IMR-90 (cell line): ENCODE results near the gene EYS. TPM values are rescaled to one million over a fixed set of nuclear protein-coding genes. Genes with fewer than 3 reads are reported as not detected.

Experiments
- ATAC-seq: fragments of 200-7000 bp; cut with Tn5 transposase; 2 replicates; pipeline ENCODE4 v1.9.1; 2020; ENCODE audit warnings: low read depth, mild to moderate bottlenecking, moderate library complexity
- BruUV-seq: library from RNA; stranded (reverse); fragments of 400-500 nt; replicated peaks from 2 replicates; lab custom pipeline; 2021; lab: Mats Ljungman, UMichigan
- CTCF ChIA-PET: fragments of 300-600 bp; formaldehyde crosslinking; extraction: SDS; loops from one replicate; lab custom pipeline; 2021; ENCODE audit warnings: antibody characterized with exemption; lab: Yijun Ruan, JAX
- POLR2A ChIA-PET: fragments of 300-600 bp; sonication (Branson Sonifier 250); formaldehyde crosslinking; loops from one replicate; lab custom pipeline; 2022; ENCODE audit warnings: antibody characterized with exemption; ENCODE audit not compliant: unreplicated experiment; lab: Charles Lee
- DNase-seq: peaks from one replicate; pipeline ENCODE4 v3.0.0; 2013
- H2AFZ ChIP-seq: replicated peaks from 2 replicates; pipeline ENCODE3; 2013; ENCODE audit warnings: low read length, mild to moderate bottlenecking; ENCODE audit not compliant: poor library complexity
- H2AK5ac ChIP-seq: 2 replicates; pipeline ENCODE4 v1.6.1; 2013; ENCODE audit warnings: low read depth, low read length, inconsistent platforms
- H2AK9ac ChIP-seq: replicated peaks from 2 replicates; pipeline ENCODE3; 2013; ENCODE audit warnings: mild to moderate bottlenecking, low read depth, low read length, moderate library complexity; ENCODE audit not compliant: poor library complexity
- H2BK120ac ChIP-seq: 2 replicates; pipeline ENCODE4 v1.6.1; 2013; ENCODE audit warnings: low read depth, low read length, inconsistent platforms
- H2BK15ac ChIP-seq: 3 replicates; pipeline ENCODE4 v1.6.1; 2013; ENCODE audit warnings: low read depth, low read length, inconsistent platforms
- H2BK20ac ChIP-seq: 2 replicates; pipeline ENCODE4 v1.6.1; 2013; ENCODE audit warnings: low read depth, mild to moderate bottlenecking, inconsistent platforms, low read length, moderate library complexity
- H2BK5ac ChIP-seq: 2 replicates; pipeline ENCODE4 v1.6.1; 2013; ENCODE audit warnings: mild to moderate bottlenecking, low read depth, low read length, inconsistent platforms; ENCODE audit not compliant: poor library complexity, severe bottlenecking
- H3K14ac ChIP-seq: replicated peaks from 2 replicates; pipeline ENCODE4 v1.6.1; 2013; ENCODE audit warnings: low read depth, low read length, inconsistent platforms
- H3K18ac ChIP-seq: 2 replicates; pipeline ENCODE4 v1.6.1; 2013; ENCODE audit warnings: low read depth, low read length, control low read depth
- H3K23ac ChIP-seq: 2 replicates; pipeline ENCODE4 v1.6.1; 2013; ENCODE audit warnings: low read depth, low read length, inconsistent platforms
- H3K27ac ChIP-seq: 2 replicates; pipeline ENCODE4 v1.5.1; 2013; ENCODE audit warnings: mild to moderate bottlenecking, control low read depth, low read length; ENCODE audit not compliant: insufficient read depth
- H3K27me3 ChIP-seq: 2 replicates; pipeline ENCODE4 v1.6.1; 2013; ENCODE audit warnings: low read length; ENCODE audit not compliant: control insufficient read depth, insufficient read depth
- H3K36me3 ChIP-seq: 2 replicates; pipeline ENCODE4 v1.6.1; 2013; ENCODE audit warnings: low read length, mixed read lengths; ENCODE audit not compliant: control insufficient read depth, insufficient read depth
- H3K4ac ChIP-seq: 2 replicates; pipeline ENCODE4 v1.6.1; 2013; ENCODE audit warnings: low read depth, low read length, inconsistent platforms
- H3K4me1 ChIP-seq: 2 replicates; pipeline ENCODE4 v1.6.1; 2013; ENCODE audit warnings: low read length, mixed read lengths; ENCODE audit not compliant: control insufficient read depth, insufficient read depth
- H3K4me2 ChIP-seq: 2 replicates; pipeline ENCODE4 v1.6.1; 2013; ENCODE audit warnings: low read depth, mild to moderate bottlenecking, control low read depth, low read length, moderate library complexity
- H3K4me3 ChIP-seq: 2 replicates; pipeline ENCODE4 v1.5.1; 2013; ENCODE audit warnings: low read depth, mild to moderate bottlenecking, control low read depth, low read length, moderate library complexity; ENCODE audit not compliant: insufficient read depth
- H3K56ac ChIP-seq: 2 replicates; pipeline ENCODE4 v1.6.1; 2013; ENCODE audit warnings: low read length, inconsistent platforms; ENCODE audit not compliant: insufficient read depth; ENCODE audit errors: extremely low read depth
- H3K79me1 ChIP-seq, 2 experiments: 2 replicates each; pipeline ENCODE4 v1.6.1; 2013; ENCODE audit warnings: low read length in 2 of 2, inconsistent platforms in 1 of 2, low read depth in 1 of 2
- H3K9ac ChIP-seq: 2 replicates; pipeline ENCODE4 v1.6.1; 2013; ENCODE audit warnings: low read depth, low read length, control low read depth
- H3K9me1 ChIP-seq: 2 replicates; pipeline ENCODE4 v1.6.1; 2013; ENCODE audit warnings: low read length, inconsistent platforms; ENCODE audit not compliant: insufficient read depth
- H3K9me3 ChIP-seq: 2 replicates; pipeline ENCODE4 v1.6.1; 2013; ENCODE audit warnings: low read length; ENCODE audit not compliant: control insufficient read depth, insufficient read depth
- H4K20me1 ChIP-seq: 2 replicates; pipeline ENCODE4 v1.6.1; 2013; ENCODE audit warnings: low read length, inconsistent platforms; ENCODE audit not compliant: insufficient read depth
- H4K5ac ChIP-seq: 2 replicates; pipeline ENCODE4 v1.6.1; 2013; ENCODE audit warnings: mild to moderate bottlenecking, low read depth, low read length, control low read depth
- H4K8ac ChIP-seq, 2 experiments: 2 replicates each; pipeline ENCODE4 v1.6.1; 2013; ENCODE audit warnings: low read depth in 2 of 2, low read length in 2 of 2, control low read depth in 1 of 2, inconsistent platforms in 1 of 2
- H4K91ac ChIP-seq: 2 replicates; pipeline ENCODE4 v1.6.1; 2013; ENCODE audit warnings: low read depth, low read length, inconsistent platforms; ENCODE audit not compliant: insufficient read depth
- BHLHE40 ChIP-seq: fragments of 150-350 bp; IDR thresholded peaks from 2 replicates; pipeline ENCODE4 v1.6.1; 2016; ENCODE audit warnings: mild to moderate bottlenecking, low read depth, low read length
- CEBPB ChIP-seq: IDR thresholded peaks from 2 replicates; pipeline ENCODE4 v1.6.1; 2012; ENCODE audit warnings: low read depth, low read length, improper control_type of control experiment
- CHD1 ChIP-seq: IDR thresholded peaks from 2 replicates; pipeline ENCODE4 v1.6.1; 2012; ENCODE audit warnings: low read depth, low read length, improper control_type of control experiment
- FOS ChIP-seq: fragments of 150-350 bp; IDR thresholded peaks from 2 replicates; pipeline ENCODE4 v1.6.1; 2016; ENCODE audit warnings: low read depth, low read length
- MAFK ChIP-seq: IDR thresholded peaks from 2 replicates; pipeline ENCODE4 v1.6.1; 2012; ENCODE audit warnings: low read depth, low read length, improper control_type of control experiment
- MAZ ChIP-seq: IDR thresholded peaks from 2 replicates; pipeline ENCODE4 v1.6.1; 2012; ENCODE audit warnings: low read depth, mild to moderate bottlenecking, low read length, improper control_type of control experiment, moderate library complexity, borderline replicate concordance
- MXI1 ChIP-seq: IDR thresholded peaks from 2 replicates; pipeline ENCODE4 v1.6.1; 2012; ENCODE audit warnings: low read depth, mild to moderate bottlenecking, low read length, moderate library complexity, borderline replicate concordance
- NFE2L2 ChIP-seq: fragments of 150-350 bp; IDR thresholded peaks from 2 replicates; pipeline ENCODE4 v1.6.1; 2016; ENCODE audit warnings: low read depth, mild to moderate bottlenecking, low read length
- POLR2A ChIP-seq: IDR thresholded peaks from 2 replicates; pipeline ENCODE4 v1.6.1; 2012; ENCODE audit warnings: mild to moderate bottlenecking, low read depth, low read length
- RAD21 ChIP-seq: IDR thresholded peaks from 2 replicates; pipeline ENCODE4 v1.6.1; 2012; ENCODE audit warnings: low read length, improper control_type of control experiment
- RCOR1 ChIP-seq: IDR thresholded peaks from 2 replicates; pipeline ENCODE4 v1.6.1; 2012; ENCODE audit warnings: mild to moderate bottlenecking, low read length, improper control_type of control experiment; ENCODE audit not compliant: insufficient replicate concordance
- RFX5 ChIP-seq: IDR thresholded peaks from 2 replicates; pipeline ENCODE4 v1.8.0; 2012; ENCODE audit warnings: low read depth, mild to moderate bottlenecking, low read length, moderate library complexity
- SMC3 ChIP-seq: fragments of 150-350 bp; IDR thresholded peaks from 2 replicates; pipeline ENCODE4 v1.6.1; 2016; ENCODE audit warnings: low read depth, mild to moderate bottlenecking, antibody characterized with exemption, low read length, moderate library complexity
- WGBS, 2 experiments: methylation state at CpG; one replicate each; pipeline versions ENCODE4 v1.1.5 to v1.1.7; 2013; ENCODE audit warnings: missing lambda C conversion rate in 2 of 2; ENCODE audit not compliant: insufficient read length in 1 of 2; ENCODE audit errors: extremely low coverage in 2 of 2; 5-methylcytosine and 5-hydroxymethylcytosine counted together
- dilution Hi-C: fragments of 300-500 bp; cut with HindIII; formaldehyde crosslinking; loops from one replicate; pipeline ENCODE4 v1.14.3; 2018; ENCODE audit warnings: low sequenced_read_pairs; ENCODE audit not compliant: unreplicated experiment
- in situ Hi-C: fragments of 300-500 bp; cut with MboI; formaldehyde crosslinking; loops from 3 replicates; pipeline ENCODE4 v1.14.3; 2019; ENCODE audit warnings: low sequenced_read_pairs, inconsistent platforms, mixed read lengths
- intact Hi-C: fragments of 100-400 bp; cut with micrococcal nuclease; formaldehyde crosslinking; loops from 2 replicates; pipeline ENCODE4 v1.10.0; 2022
- polyA plus RNA-seq, 3 experiments: library from polyadenylated mRNA; depleted of rRNA; stranded (reverse); fragments of >200 nt; gene quantifications; 2 replicates each; pipeline ENCODE4 v1.2.3, GENCODE V29; 2012; ENCODE audit warnings: low replicate concordance in 1 of 3
- total RNA-seq: library from RNA; depleted of rRNA; stranded (reverse); fragments of >200 nt; gene quantifications from 2 replicates; pipeline ENCODE4 v1.2.3, GENCODE V29; 2012
- TF ChIP-seq, protein P1 (sequence below): conservative IDR thresholded peaks from 2 replicates; pipeline ENCODE4 v1.5.1; 2012; ENCODE audit warnings: mild to moderate bottlenecking, low read depth, low read length, improper control_type of control experiment
- TF ChIP-seq, protein P2 (sequence below): fragments of 150-350 bp; IDR thresholded peaks from 2 replicates; pipeline ENCODE4 v1.6.1; 2016; ENCODE audit warnings: low read depth, mild to moderate bottlenecking, low read length, moderate library complexity, borderline replicate concordance
- TF ChIP-seq, protein P3 (sequence below): fragments of 150-350 bp; IDR thresholded peaks from 2 replicates; pipeline ENCODE4 v1.6.1; 2017; ENCODE audit warnings: mild to moderate bottlenecking, antibody characterized with exemption, low read length, low read depth

Gene EYS
- total and polyA plus RNA-seq, 2 of the 4 experiments (the other 2 are of a cell fraction) = under 0.01 TPM; not detected in 1

DNA sequence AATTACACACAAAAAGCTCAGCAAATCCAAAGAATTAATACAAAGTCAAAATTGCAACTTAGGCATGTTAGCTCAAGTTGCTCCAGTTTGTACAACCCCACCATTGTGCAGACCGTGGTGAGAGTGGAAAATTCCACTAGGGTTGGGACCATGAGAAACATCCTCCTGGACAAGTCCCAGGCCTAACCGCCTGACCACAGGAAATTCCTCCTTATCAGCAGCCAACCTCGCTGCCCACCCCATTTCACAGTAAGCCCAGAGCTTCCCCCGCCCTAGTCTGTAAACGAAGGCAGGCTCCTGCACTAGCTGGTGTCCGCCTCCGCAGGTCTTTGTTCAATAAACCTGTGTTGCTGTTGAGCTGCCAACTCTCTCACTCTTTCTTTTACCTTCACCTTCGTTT lies 1023.3 kb downstream of the EYS start:
- H3K4ac ChIP-seq = no peak overlapping the region
- dilution Hi-C loops (no loop called here), intact Hi-C loops (no loop called here), in situ Hi-C loops (no loop called here)
- H4K91ac ChIP-seq = no peak overlapping the region
- no peak overlapping the region for H2AK9ac ChIP-seq
- BruUV-seq = no TSS peak
- no peak overlapping the region for H2BK5ac ChIP-seq
- H3K36me3 ChIP-seq = no peaks in the 10 kb centered on the region
- TF ChIP-seq BHLHE40 (no peak), POLR2A (no peak), MXI1 (no peak), RAD21 (no peak), MAZ (no peak), SMC3 (no peak), RCOR1 (no peak), CHD1 (no peak), MAFK (no peak), CEBPB (no peak), NFE2L2 (no peak), RFX5 (no peak), FOS (no peak)
- TF ChIP-seq, protein P1, sequence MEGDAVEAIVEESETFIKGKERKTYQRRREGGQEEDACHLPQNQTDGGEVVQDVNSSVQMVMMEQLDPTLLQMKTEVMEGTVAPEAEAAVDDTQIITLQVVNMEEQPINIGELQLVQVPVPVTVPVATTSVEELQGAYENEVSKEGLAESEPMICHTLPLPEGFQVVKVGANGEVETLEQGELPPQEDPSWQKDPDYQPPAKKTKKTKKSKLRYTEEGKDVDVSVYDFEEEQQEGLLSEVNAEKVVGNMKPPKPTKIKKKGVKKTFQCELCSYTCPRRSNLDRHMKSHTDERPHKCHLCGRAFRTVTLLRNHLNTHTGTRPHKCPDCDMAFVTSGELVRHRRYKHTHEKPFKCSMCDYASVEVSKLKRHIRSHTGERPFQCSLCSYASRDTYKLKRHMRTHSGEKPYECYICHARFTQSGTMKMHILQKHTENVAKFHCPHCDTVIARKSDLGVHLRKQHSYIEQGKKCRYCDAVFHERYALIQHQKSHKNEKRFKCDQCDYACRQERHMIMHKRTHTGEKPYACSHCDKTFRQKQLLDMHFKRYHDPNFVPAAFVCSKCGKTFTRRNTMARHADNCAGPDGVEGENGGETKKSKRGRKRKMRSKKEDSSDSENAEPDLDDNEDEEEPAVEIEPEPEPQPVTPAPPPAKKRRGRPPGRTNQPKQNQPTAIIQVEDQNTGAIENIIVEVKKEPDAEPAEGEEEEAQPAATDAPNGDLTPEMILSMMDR = no peak
- TF ChIP-seq, protein P2, sequence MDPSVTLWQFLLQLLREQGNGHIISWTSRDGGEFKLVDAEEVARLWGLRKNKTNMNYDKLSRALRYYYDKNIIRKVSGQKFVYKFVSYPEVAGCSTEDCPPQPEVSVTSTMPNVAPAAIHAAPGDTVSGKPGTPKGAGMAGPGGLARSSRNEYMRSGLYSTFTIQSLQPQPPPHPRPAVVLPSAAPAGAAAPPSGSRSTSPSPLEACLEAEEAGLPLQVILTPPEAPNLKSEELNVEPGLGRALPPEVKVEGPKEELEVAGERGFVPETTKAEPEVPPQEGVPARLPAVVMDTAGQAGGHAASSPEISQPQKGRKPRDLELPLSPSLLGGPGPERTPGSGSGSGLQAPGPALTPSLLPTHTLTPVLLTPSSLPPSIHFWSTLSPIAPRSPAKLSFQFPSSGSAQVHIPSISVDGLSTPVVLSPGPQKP = no peak
- TF ChIP-seq, protein P3, sequence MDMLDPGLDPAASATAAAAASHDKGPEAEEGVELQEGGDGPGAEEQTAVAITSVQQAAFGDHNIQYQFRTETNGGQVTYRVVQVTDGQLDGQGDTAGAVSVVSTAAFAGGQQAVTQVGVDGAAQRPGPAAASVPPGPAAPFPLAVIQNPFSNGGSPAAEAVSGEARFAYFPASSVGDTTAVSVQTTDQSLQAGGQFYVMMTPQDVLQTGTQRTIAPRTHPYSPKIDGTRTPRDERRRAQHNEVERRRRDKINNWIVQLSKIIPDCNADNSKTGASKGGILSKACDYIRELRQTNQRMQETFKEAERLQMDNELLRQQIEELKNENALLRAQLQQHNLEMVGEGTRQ = no peak
- no peak overlapping the region for H2BK120ac ChIP-seq
- H3K79me1 ChIP-seq = no peaks in the 10 kb centered on the region
- H3K14ac ChIP-seq = no peak overlapping the region
- H3K4me3 ChIP-seq = no peak overlapping the region
- no peaks in the 10 kb centered on the region for H3K9me3 ChIP-seq
- no peak overlapping the region for H3K56ac ChIP-seq
- no peaks in the 10 kb centered on the region for H3K9me1 ChIP-seq
- H2AFZ ChIP-seq = peak overlapping the region; percentile 61
- H3K23ac ChIP-seq = no peak overlapping the region
- no peak overlapping the region for H2BK20ac ChIP-seq
- POLR2A ChIA-PET = no interaction called here
- no peak overlapping the region for H3K27ac ChIP-seq
- H2BK15ac ChIP-seq = no peak overlapping the region
- H3K4me2 ChIP-seq = no peak overlapping the region
- no peaks in the 10 kb centered on the region for H4K20me1 ChIP-seq
- ATAC-seq (no peak), DNase-seq (peak; percentile 28)
- H3K27me3 ChIP-seq = no peaks in the 10 kb centered on the region
- no peak overlapping the region for H4K5ac ChIP-seq
- H3K4me1 ChIP-seq = no peaks in the 10 kb centered on the region
- no peak overlapping the region for H2AK5ac ChIP-seq
- no peak overlapping the region for H3K9ac ChIP-seq
- WGBS, 2 experiments = no CpG with 5 or more reads among the region's 8 CpGs
- CTCF ChIA-PET = no interaction called here
- H3K18ac ChIP-seq = no peak overlapping the region
- H4K8ac ChIP-seq = no peak overlapping the region
